ENCODE measurements around the gene CCDC192. TPM values are rescaled to one million over a fixed set of nuclear protein-coding genes. Genes with fewer than 3 reads are reported as not detected.
A peak's percentile ranks its signal among the peaks of the same experiment; 100 is the strongest.

CCDC192 gene
- polyA plus RNA-seq, 3 donors = not detected

DNA sequence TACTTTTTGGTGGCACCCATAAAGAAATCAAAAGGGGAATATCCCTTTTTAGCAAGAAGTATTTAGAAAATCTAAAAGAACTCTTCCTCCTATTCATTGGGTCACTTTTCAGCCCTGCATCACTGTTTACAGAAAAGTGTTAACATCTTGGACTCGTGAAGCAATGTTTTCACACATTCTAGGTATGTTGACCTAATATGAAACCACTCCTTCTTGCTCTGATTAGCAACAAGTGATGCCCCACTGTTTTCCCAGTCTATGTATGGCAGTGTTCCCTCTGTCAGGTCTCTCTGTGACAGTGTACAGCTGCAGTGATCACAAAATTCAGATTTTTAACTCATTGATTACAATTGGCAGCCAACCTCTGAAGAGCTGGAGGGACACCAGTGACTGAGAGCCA, 232.2 kb downstream of the CCDC192 start:
- no peaks in the 10 kb centered on the region for H3K36me3 ChIP-seq (replicated peaks in 1 of 2; ENCODE audit: control insufficient read depth in 1 of 2, insufficient read depth in 2 of 2, low read length in 2 of 2)
- no peak for DNase-seq
- H3K9ac ChIP-seq (ENCODE audit: insufficient read depth, low read length, poor library complexity, severe bottlenecking) = no peak overlapping the region
- no peak overlapping the region for H3K4me2 ChIP-seq (replicated peaks; ENCODE audit: extremely low read depth, low read length, poor library complexity, severe bottlenecking)
- H4K20me1 ChIP-seq (ENCODE audit: insufficient read depth, low read length) = no peaks in the 10 kb centered on the region
- no peaks in the 10 kb centered on the region for H3K36me3 Mint-ChIP-seq
- no peak overlapping the region for H2AFZ ChIP-seq (ENCODE audit: insufficient read depth, low read depth, low read length, poor library complexity, severe bottlenecking)
- H3K4me3 ChIP-seq (replicated peaks in 1 of 3; ENCODE audit: low read depth in 2 of 3, low read length in 3 of 3) = no peak overlapping the region
- H3K9me3 ChIP-seq (replicated peaks in 1 of 2; ENCODE audit: control insufficient read depth in 1 of 2, insufficient read depth in 1 of 2, low read length in 2 of 2) = no peaks in the 10 kb centered on the region
- no peaks in the 10 kb centered on the region for H3K27me3 Mint-ChIP-seq (ENCODE audit: low read depth in 3 of 3)
- no peak overlapping the region for H3K27ac ChIP-seq (ENCODE audit: low read depth in 1 of 2, low read length in 2 of 2)
- peaks cover 0 to 6% (median 0%) of the 10 kb centered on the region in 7 donors for H3K9me3 Mint-ChIP-seq
- no peaks in the 10 kb centered on the region for H3K27me3 ChIP-seq (ENCODE audit: control insufficient read depth in 2 of 2, insufficient read depth in 2 of 2, low read length in 2 of 2)
- 100% methylated on average over 1 of the region's 1 CpG for WGBS (ENCODE audit: insufficient coverage)
- H3K4me1 Mint-ChIP-seq = no peaks in the 10 kb centered on the region
- H3K4me1 ChIP-seq (ENCODE audit: control insufficient read depth in 1 of 2, insufficient read depth in 2 of 2, low read length in 2 of 2) = no peaks in the 10 kb centered on the region
- no peaks in the 10 kb centered on the region for H3K79me2 ChIP-seq (ENCODE audit: insufficient read depth, low read length)
- no peak overlapping the region for H3K4me3 Mint-ChIP-seq
- intact Hi-C loops (cut with micrococcal nuclease) = no loop called here
- no peak overlapping the region for H3K27ac Mint-ChIP-seq
- no peak for TF ChIP-seq CTCF (IDR thresholded peaks at IDR 0.05)

GRCh38 chr5:127936439-127936972, 233.3 kb downstream of the CCDC192 start:
- H3K27ac Mint-ChIP-seq = peak overlapping the region in 1 of 7 donors; percentile 50
- H3K9me3 Mint-ChIP-seq = peaks cover 0 to 6% (median 0%) of the 10 kb centered on the region in 7 donors
- H3K27ac ChIP-seq (ENCODE audit: low read depth in 1 of 2, low read length in 2 of 2) = no peak overlapping the region

More at GRCh38 chr5:127936439-127936972, 233.3 kb downstream of the CCDC192 start:
- no peak for TF ChIP-seq CTCF (IDR thresholded peaks at IDR 0.05)
- Mint-ChIP-seq H3K4me1 (peaks cover 1% of the 10 kb centered on the region), H3K27me3 (ENCODE audit: low read depth in 3 of 3) (no peaks in the 10 kb centered on the region), H3K36me3 (no peaks in the 10 kb centered on the region), H3K4me3 (no peak overlapping the region)
- no peak overlapping the region for H3K9ac ChIP-seq (ENCODE audit: insufficient read depth, low read length, poor library complexity, severe bottlenecking)
- 88% methylated on average over 2 of the region's 6 CpGs for WGBS (ENCODE audit: insufficient coverage)
- DNase-seq = no peak
- H2AFZ ChIP-seq (ENCODE audit: insufficient read depth, low read depth, low read length, poor library complexity, severe bottlenecking) = no peak overlapping the region
- no peaks in the 10 kb centered on the region for H3K27me3 ChIP-seq (ENCODE audit: control insufficient read depth in 2 of 2, insufficient read depth in 2 of 2, low read length in 2 of 2)
- H4K20me1 ChIP-seq (ENCODE audit: insufficient read depth, low read length) = no peaks in the 10 kb centered on the region
- H3K4me3 ChIP-seq (replicated peaks in 1 of 3; ENCODE audit: low read depth in 2 of 3, low read length in 3 of 3) = no peak overlapping the region
- H3K9me3 ChIP-seq (replicated peaks in 1 of 2; ENCODE audit: control insufficient read depth in 1 of 2, insufficient read depth in 1 of 2, low read length in 2 of 2) = no peaks in the 10 kb centered on the region
- intact Hi-C loops (cut with micrococcal nuclease) = no loop called here
- H3K36me3 ChIP-seq (replicated peaks in 1 of 2; ENCODE audit: control insufficient read depth in 1 of 2, insufficient read depth in 2 of 2, low read length in 2 of 2) = no peaks in the 10 kb centered on the region
- H3K4me1 ChIP-seq (ENCODE audit: control insufficient read depth in 1 of 2, insufficient read depth in 2 of 2, low read length in 2 of 2) = no peaks in the 10 kb centered on the region
- no peak overlapping the region for H3K4me2 ChIP-seq (replicated peaks; ENCODE audit: extremely low read depth, low read length, poor library complexity, severe bottlenecking)
- H3K79me2 ChIP-seq (ENCODE audit: insufficient read depth, low read length) = no peaks in the 10 kb centered on the region
